ENCODE results near the gene RBM7.

- TF ChIP-seq CTCF (IDR thresholded peaks at IDR 0.05) (no peak), POLR2AphosphoS5 (IDR thresholded peaks at IDR 0.05) (no peak), POLR2A (IDR thresholded peaks at IDR 0.05) (no peak)
Observed at GRCh38 chr11:114366331-114367243, 33.9 kb upstream of the RBM7 start.
